Astrocyte (in vitro differentiated cells and primary cell): ENCODE data around the gene CILP2. TPM values are rescaled to one million over a fixed set of nuclear protein-coding genes. Genes with fewer than 3 reads are reported as not detected.

Experiments
- DNase-seq: peaks from one replicate; pipeline ENCODE4 v3.0.0-alpha.2; 2010; ENCODE audit warnings: low read depth
- FAIRE-seq: peaks from 2 replicates; lab custom pipeline; 2011; peaks lifted over from hg19 to GRCh38; lab: Jason Lieb, UNC
- H2AFZ ChIP-seq: 2 replicates; pipeline ENCODE4 v1.6.0; 2012; ENCODE audit warnings: low read depth, low read length, inconsistent platforms
- H3K27ac ChIP-seq: 2 replicates; pipeline ENCODE4 v1.5.1; 2011; ENCODE audit warnings: low read depth, low read length, inconsistent platforms
- H3K27me3 ChIP-seq: 2 replicates; pipeline ENCODE4 v1.6.0; 2011; ENCODE audit warnings: low read length, inconsistent platforms; ENCODE audit not compliant: insufficient read depth
- H3K36me3 ChIP-seq: 2 replicates; pipeline ENCODE4 v1.5.1; 2011; ENCODE audit warnings: low read length, inconsistent platforms; ENCODE audit not compliant: insufficient read depth
- H3K4me1 ChIP-seq: 2 replicates; pipeline ENCODE4 v1.5.1; 2011; ENCODE audit warnings: low read length, inconsistent platforms; ENCODE audit not compliant: insufficient read depth
- H3K4me2 ChIP-seq: 2 replicates; pipeline ENCODE4 v1.6.0; 2012; ENCODE audit warnings: low read length, inconsistent platforms
- H3K4me3 ChIP-seq: 2 replicates; pipeline ENCODE4 v1.5.1; 2011; ENCODE audit warnings: low read depth, mild to moderate bottlenecking, low read length, inconsistent platforms; ENCODE audit not compliant: insufficient read depth
- H3K79me2 ChIP-seq: 2 replicates; pipeline ENCODE4 v1.6.0; 2012; ENCODE audit warnings: mild to moderate bottlenecking, low read length, inconsistent platforms; ENCODE audit not compliant: insufficient read depth
- H3K9ac ChIP-seq: 2 replicates; pipeline ENCODE4 v1.6.0; 2012; ENCODE audit warnings: mild to moderate bottlenecking, low read length, inconsistent platforms
- H3K9me3 ChIP-seq: 2 replicates; pipeline ENCODE4 v1.5.1; 2012; ENCODE audit warnings: low read depth, mild to moderate bottlenecking, low read length, inconsistent platforms; ENCODE audit not compliant: insufficient read depth
- H4K20me1 ChIP-seq: 2 replicates; pipeline ENCODE4 v1.6.0; 2012; ENCODE audit warnings: low read length, inconsistent platforms; ENCODE audit not compliant: insufficient read depth
- H3K27ac Mint-ChIP-seq: one replicate; pipeline ENCODE4 v1.8.0; 2021; ENCODE audit warnings: mild to moderate bottlenecking, mixed read lengths; ENCODE audit not compliant: unreplicated experiment
- H3K27me3 Mint-ChIP-seq: one replicate; pipeline ENCODE4 v1.8.0; 2021; ENCODE audit warnings: low read depth, mixed read lengths; ENCODE audit not compliant: unreplicated experiment
- H3K36me3 Mint-ChIP-seq: one replicate; pipeline ENCODE4 v1.8.0; 2021; ENCODE audit warnings: low read depth, mixed read lengths; ENCODE audit not compliant: unreplicated experiment
- H3K4me1 Mint-ChIP-seq: one replicate; pipeline ENCODE4 v1.8.0; 2021; ENCODE audit warnings: low read depth, mixed read lengths; ENCODE audit not compliant: unreplicated experiment
- H3K4me3 Mint-ChIP-seq: one replicate; pipeline ENCODE4 v1.8.0; 2021; ENCODE audit warnings: mild to moderate bottlenecking, moderate library complexity, mixed read lengths; ENCODE audit not compliant: unreplicated experiment
- H3K9me3 Mint-ChIP-seq: one replicate; pipeline ENCODE4 v1.8.0; 2021; ENCODE audit warnings: mild to moderate bottlenecking, mixed read lengths; ENCODE audit not compliant: unreplicated experiment
- EZH2 ChIP-seq: IDR thresholded peaks from 2 replicates; pipeline ENCODE4 v1.6.1; 2012; ENCODE audit warnings: mild to moderate bottlenecking, low read length, inconsistent platforms; ENCODE audit not compliant: insufficient read depth
- total RNA-seq: library from RNA; stranded (reverse); gene quantifications from 2 replicates; pipeline ENCODE4 v1.2.1, GENCODE V29; 2021
- TF ChIP-seq, protein P1 (sequence below): IDR thresholded peaks from 2 replicates; pipeline ENCODE4 v1.5.1; 2011; ENCODE audit warnings: low read depth, mild to moderate bottlenecking, inconsistent platforms, low read length, moderate library complexity; ENCODE audit not compliant: insufficient read depth

Gene CILP2
- total RNA-seq, 1 donor from 2014 or later: 3.9 TPM

DNA sequence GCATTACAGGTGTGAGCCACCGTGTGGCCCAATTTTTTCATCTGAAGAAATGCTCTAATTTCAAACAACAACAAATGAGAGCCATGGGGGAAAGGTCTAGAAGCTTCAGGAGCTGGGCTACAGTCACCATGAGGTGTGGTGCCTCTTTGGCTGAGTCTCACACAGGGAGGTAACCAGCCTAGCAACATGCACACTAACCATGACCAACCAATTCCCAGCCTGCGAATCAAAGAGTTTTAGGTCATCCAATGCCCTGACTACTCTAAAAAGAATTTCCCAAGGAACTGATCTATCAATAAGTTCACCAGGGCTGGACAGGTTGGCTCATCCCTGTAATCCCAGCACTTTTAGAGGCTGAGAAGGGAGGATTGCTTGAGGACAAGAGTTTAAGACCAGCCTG, 50.5 kb downstream of the CILP2 start:
- H3K4me1 Mint-ChIP-seq: peaks cover 5% of the 10 kb centered on the region
- H3K27ac ChIP-seq: no peak overlapping the region
- H3K27me3 ChIP-seq: no peaks in the 10 kb centered on the region
- no peak overlapping the region for H3K9ac ChIP-seq
- TF ChIP-seq, protein P1, sequence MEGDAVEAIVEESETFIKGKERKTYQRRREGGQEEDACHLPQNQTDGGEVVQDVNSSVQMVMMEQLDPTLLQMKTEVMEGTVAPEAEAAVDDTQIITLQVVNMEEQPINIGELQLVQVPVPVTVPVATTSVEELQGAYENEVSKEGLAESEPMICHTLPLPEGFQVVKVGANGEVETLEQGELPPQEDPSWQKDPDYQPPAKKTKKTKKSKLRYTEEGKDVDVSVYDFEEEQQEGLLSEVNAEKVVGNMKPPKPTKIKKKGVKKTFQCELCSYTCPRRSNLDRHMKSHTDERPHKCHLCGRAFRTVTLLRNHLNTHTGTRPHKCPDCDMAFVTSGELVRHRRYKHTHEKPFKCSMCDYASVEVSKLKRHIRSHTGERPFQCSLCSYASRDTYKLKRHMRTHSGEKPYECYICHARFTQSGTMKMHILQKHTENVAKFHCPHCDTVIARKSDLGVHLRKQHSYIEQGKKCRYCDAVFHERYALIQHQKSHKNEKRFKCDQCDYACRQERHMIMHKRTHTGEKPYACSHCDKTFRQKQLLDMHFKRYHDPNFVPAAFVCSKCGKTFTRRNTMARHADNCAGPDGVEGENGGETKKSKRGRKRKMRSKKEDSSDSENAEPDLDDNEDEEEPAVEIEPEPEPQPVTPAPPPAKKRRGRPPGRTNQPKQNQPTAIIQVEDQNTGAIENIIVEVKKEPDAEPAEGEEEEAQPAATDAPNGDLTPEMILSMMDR: no peak
- TF ChIP-seq EZH2: no peak
- H3K4me1 ChIP-seq: peaks cover 10% of the 10 kb centered on the region
- H3K9me3 Mint-ChIP-seq: peaks cover 2% of the 10 kb centered on the region
- DNase-seq (no peak), FAIRE-seq (no peak)
- H3K27me3 Mint-ChIP-seq: no peaks in the 10 kb centered on the region
- H3K9me3 ChIP-seq: no peaks in the 10 kb centered on the region
- H3K36me3 Mint-ChIP-seq: no peaks in the 10 kb centered on the region
- no peak overlapping the region for H2AFZ ChIP-seq
- H3K4me2 ChIP-seq: no peak overlapping the region
- H4K20me1 ChIP-seq: no peaks in the 10 kb centered on the region
- no peak overlapping the region for H3K27ac Mint-ChIP-seq
- no peaks in the 10 kb centered on the region for H3K79me2 ChIP-seq
- H3K36me3 ChIP-seq: no peaks in the 10 kb centered on the region
- H3K4me3 Mint-ChIP-seq: no peak overlapping the region
- no peak overlapping the region for H3K4me3 ChIP-seq

GRCh38 chr19:19591133-19591825, 53.2 kb downstream of the CILP2 start:
- H3K27me3 ChIP-seq: no peaks in the 10 kb centered on the region
- no peaks in the 10 kb centered on the region for H3K9me3 ChIP-seq
- H3K9me3 Mint-ChIP-seq: peaks cover 2% of the 10 kb centered on the region
- peak overlapping the region; percentile 47 for H3K4me2 ChIP-seq
- peak overlapping the region; percentile 29 for H3K9ac ChIP-seq
- TF ChIP-seq, protein P1: no peak
- no peaks in the 10 kb centered on the region for H4K20me1 ChIP-seq
- peak overlapping the region; percentile 87 for H3K27ac Mint-ChIP-seq
- peaks cover 10% of the 10 kb centered on the region for H3K4me1 ChIP-seq
- no peak overlapping the region for H3K4me3 Mint-ChIP-seq
- DNase-seq: peak; percentile 92
- H3K27ac ChIP-seq: peak overlapping the region; percentile 35
- no peak overlapping the region for H3K4me3 ChIP-seq
- no peaks in the 10 kb centered on the region for H3K36me3 Mint-ChIP-seq
- peak; percentile 45 for FAIRE-seq
- peaks cover 9% of the 10 kb centered on the region for H3K4me1 Mint-ChIP-seq
- H3K36me3 ChIP-seq: no peaks in the 10 kb centered on the region
- no peaks in the 10 kb centered on the region for H3K27me3 Mint-ChIP-seq
- peak overlapping the region; percentile 65 for H2AFZ ChIP-seq
- H3K79me2 ChIP-seq: no peaks in the 10 kb centered on the region

GRCh38 chr19:19592690-19593089, 54.6 kb downstream of the CILP2 start:
- Histone ChIP-seq H3K9ac (no peak overlapping the region), H3K27me3 (no peaks in the 10 kb centered on the region), H3K79me2 (no peaks in the 10 kb centered on the region), H2AFZ (no peak overlapping the region), H3K9me3 (no peaks in the 10 kb centered on the region), H3K4me3 (no peak overlapping the region), H3K27ac (no peak overlapping the region), H3K4me2 (no peak overlapping the region), H3K36me3 (no peaks in the 10 kb centered on the region), H3K4me1 (peaks cover 10% of the 10 kb centered on the region), H4K20me1 (no peaks in the 10 kb centered on the region)
- Mint-ChIP-seq H3K27me3 (no peaks in the 10 kb centered on the region), H3K9me3 (peaks cover 2% of the 10 kb centered on the region), H3K4me3 (no peak overlapping the region), H3K27ac (no peak overlapping the region), H3K36me3 (no peaks in the 10 kb centered on the region), H3K4me1 (peaks cover 9% of the 10 kb centered on the region)
- DNase-seq (no peak), FAIRE-seq (no peak)
- TF ChIP-seq, protein P1: no peak
- TF ChIP-seq EZH2: no peak
